ENCODE measurements around the gene GRPEL1. TPM values are rescaled to one million over a fixed set of nuclear protein-coding genes. Genes with fewer than 3 reads are reported as not detected.
A peak's percentile ranks its signal among the peaks of the same experiment; 100 is the strongest.

GRPEL1 gene
- polyA plus RNA-seq, 3 donors: 44.1 to 49.6 (median 45.4) TPM

- intact Hi-C loops (cut with micrococcal nuclease): loop anchor here in 1 of 2 donors (5.0 kb wide), 1 partner anchor 37 kb away; no protein-coding TSS in a partner anchor
- peaks cover 33% of the 10 kb centered on the region for H4K20me1 ChIP-seq (ENCODE audit: insufficient read depth, low read length)
- no peak overlapping the region for H2AFZ ChIP-seq (ENCODE audit: insufficient read depth, low read depth, low read length, poor library complexity, severe bottlenecking)
- H3K4me2 ChIP-seq (replicated peaks; ENCODE audit: extremely low read depth, low read length, poor library complexity, severe bottlenecking): no peak overlapping the region
- Mint-ChIP-seq H3K9me3 (peaks cover 0 to 4% (median 0%) of the 10 kb centered on the region in 7 donors), H3K36me3 (peaks cover 36 to 38% of the 10 kb centered on the region in 2 donors), H3K4me1 (peaks cover 3% of the 10 kb centered on the region), H3K4me3 (no peak overlapping the region), H3K27me3 (ENCODE audit: low read depth in 3 of 3) (peaks cover 0 to 2% (median 1%) of the 10 kb centered on the region in 3 donors), H3K27ac (peak overlapping the region in 2 of 7 donors; percentile 62 to 63)
- no peak overlapping the region for H3K4me3 ChIP-seq (replicated peaks in 1 of 3; ENCODE audit: low read depth in 2 of 3, low read length in 3 of 3)
- no peaks in the 10 kb centered on the region for H3K79me2 ChIP-seq (ENCODE audit: insufficient read depth, low read length)
- no peak overlapping the region for H3K9ac ChIP-seq (ENCODE audit: insufficient read depth, low read length, poor library complexity, severe bottlenecking)
- H3K9me3 ChIP-seq (replicated peaks in 1 of 2; ENCODE audit: control insufficient read depth in 1 of 2, insufficient read depth in 1 of 2, low read length in 2 of 2): no peaks in the 10 kb centered on the region
- DNase-seq: no peak
- H3K27me3 ChIP-seq (ENCODE audit: control insufficient read depth in 2 of 2, insufficient read depth in 2 of 2, low read length in 2 of 2): no peaks in the 10 kb centered on the region
- no peak overlapping the region for H3K27ac ChIP-seq (ENCODE audit: low read depth in 1 of 2, low read length in 2 of 2)
- TF ChIP-seq CTCF (IDR thresholded peaks at IDR 0.05): no peak
- peaks cover 31 to 40% of the 10 kb centered on the region in 2 donors for H3K36me3 ChIP-seq (replicated peaks in 1 of 2; ENCODE audit: control insufficient read depth in 1 of 2, insufficient read depth in 2 of 2, low read length in 2 of 2)
- WGBS (ENCODE audit: insufficient coverage): 89% methylated on average over 19 of the region's 20 CpGs
- no peaks in the 10 kb centered on the region for H3K4me1 ChIP-seq (ENCODE audit: control insufficient read depth in 1 of 2, insufficient read depth in 2 of 2, low read length in 2 of 2)
Observed at GRCh38 chr4:7034262-7035081, 33.4 kb downstream of the GRPEL1 start.

DNA sequence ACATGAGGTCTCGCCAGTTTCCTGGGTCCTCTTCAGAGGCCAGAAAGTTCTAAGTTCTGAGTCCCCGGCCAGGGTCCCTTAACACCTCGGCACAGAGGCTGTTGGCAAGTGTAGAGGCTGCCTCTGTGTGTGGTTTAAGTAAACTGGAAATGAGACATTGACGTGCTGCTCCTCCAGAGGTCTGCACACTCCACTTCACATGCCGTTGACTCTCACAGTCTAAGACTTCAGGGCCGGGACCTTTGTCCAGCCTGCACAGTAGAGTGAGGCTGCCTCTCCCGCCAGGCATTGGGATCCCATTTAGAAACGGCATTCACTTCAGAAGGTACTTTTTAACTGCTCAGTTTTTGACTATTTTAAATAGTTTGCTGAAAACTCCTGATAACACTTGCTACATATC lies 35.3 kb downstream of the GRPEL1 start:
- Histone ChIP-seq H3K27ac (ENCODE audit: low read depth in 1 of 2, low read length in 2 of 2) (no peak overlapping the region), H2AFZ (ENCODE audit: insufficient read depth, low read depth, low read length, poor library complexity, severe bottlenecking) (no peak overlapping the region), H3K4me2 (replicated peaks; ENCODE audit: extremely low read depth, low read length, poor library complexity, severe bottlenecking) (no peak overlapping the region), H3K79me2 (ENCODE audit: insufficient read depth, low read length) (no peaks in the 10 kb centered on the region), H3K27me3 (ENCODE audit: control insufficient read depth in 2 of 2, insufficient read depth in 2 of 2, low read length in 2 of 2) (no peaks in the 10 kb centered on the region), H3K4me3 (replicated peaks in 1 of 3; ENCODE audit: low read depth in 2 of 3, low read length in 3 of 3) (no peak overlapping the region), H3K9ac (ENCODE audit: insufficient read depth, low read length, poor library complexity, severe bottlenecking) (no peak overlapping the region), H3K9me3 (replicated peaks in 1 of 2; ENCODE audit: control insufficient read depth in 1 of 2, insufficient read depth in 1 of 2, low read length in 2 of 2) (no peaks in the 10 kb centered on the region), H3K4me1 (ENCODE audit: control insufficient read depth in 1 of 2, insufficient read depth in 2 of 2, low read length in 2 of 2) (no peaks in the 10 kb centered on the region), H4K20me1 (ENCODE audit: insufficient read depth, low read length) (peaks cover 46% of the 10 kb centered on the region), H3K36me3 (replicated peaks in 1 of 2; ENCODE audit: control insufficient read depth in 1 of 2, insufficient read depth in 2 of 2, low read length in 2 of 2) (peaks cover 46 to 59% of the 10 kb centered on the region in 2 donors)
- Mint-ChIP-seq H3K36me3 (peaks cover 49 to 55% of the 10 kb centered on the region in 2 donors), H3K9me3 (peaks cover 0 to 4% (median 0%) of the 10 kb centered on the region in 7 donors), H3K4me1 (peaks cover 3% of the 10 kb centered on the region), H3K4me3 (no peak overlapping the region), H3K27ac (peak overlapping the region in 2 of 7 donors; percentile 37 to 42), H3K27me3 (ENCODE audit: low read depth in 3 of 3) (peaks cover 0 to 3% (median 1%) of the 10 kb centered on the region in 3 donors)
- intact Hi-C loops (cut with micrococcal nuclease): no loop called here
- WGBS (ENCODE audit: insufficient coverage): 96% methylated on average over 4 of the region's 8 CpGs
- no peak for DNase-seq
- no peak for TF ChIP-seq CTCF (IDR thresholded peaks at IDR 0.05)

All from CD14-positive monocyte (primary cell).